ENCODE results near the gene TNFRSF25.
"Not testable (repeated sequence)": the region's sequence is repeated elsewhere in the genome, so short reads cannot be mapped to it uniquely, and the experiment has no call there.

TNFRSF25 gene

DNA sequence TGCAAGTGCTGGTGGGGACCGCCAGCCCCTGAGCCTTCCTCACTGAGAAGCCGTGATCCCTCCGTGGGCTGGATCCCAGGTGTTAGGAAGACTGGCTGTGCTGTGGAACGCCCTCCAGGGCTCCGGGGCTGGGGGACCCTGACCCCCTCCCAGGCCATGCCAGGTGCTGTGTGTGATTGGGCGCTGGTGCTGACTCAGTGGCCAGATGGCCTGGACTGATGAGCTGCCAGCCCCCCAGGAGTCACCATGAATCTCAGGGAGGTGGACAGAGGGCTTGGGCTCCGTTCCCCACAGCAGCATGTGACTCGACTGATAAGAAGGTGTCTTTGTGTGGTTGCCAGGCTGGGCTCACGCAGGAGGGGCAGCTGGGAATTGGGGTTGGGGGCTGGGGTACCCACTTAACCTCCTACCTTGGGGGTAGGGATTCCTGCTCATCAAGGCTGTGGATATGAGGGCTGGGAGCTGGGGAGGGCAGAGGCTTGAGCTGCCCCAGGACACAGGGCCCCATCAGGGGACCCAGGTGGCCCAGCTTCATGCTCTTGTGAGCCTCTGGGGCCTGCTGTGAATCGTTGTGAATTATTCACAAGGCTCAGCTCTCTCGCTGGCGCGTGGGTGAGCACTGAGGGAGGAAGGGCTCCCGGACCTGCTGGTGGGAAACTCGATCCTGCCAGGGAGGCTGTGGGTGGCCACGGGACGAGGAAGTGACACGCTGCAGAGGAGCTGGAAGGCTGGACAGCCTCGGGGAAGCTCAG, 36.1 kb downstream of the TNFRSF25 start:
- not testable (repeated sequence) for DNase-seq

- not testable (repeated sequence) for DNase-seq
Measured at GRCh38 chr1:6428453-6428852, 37.5 kb downstream of the TNFRSF25 start.

DNA sequence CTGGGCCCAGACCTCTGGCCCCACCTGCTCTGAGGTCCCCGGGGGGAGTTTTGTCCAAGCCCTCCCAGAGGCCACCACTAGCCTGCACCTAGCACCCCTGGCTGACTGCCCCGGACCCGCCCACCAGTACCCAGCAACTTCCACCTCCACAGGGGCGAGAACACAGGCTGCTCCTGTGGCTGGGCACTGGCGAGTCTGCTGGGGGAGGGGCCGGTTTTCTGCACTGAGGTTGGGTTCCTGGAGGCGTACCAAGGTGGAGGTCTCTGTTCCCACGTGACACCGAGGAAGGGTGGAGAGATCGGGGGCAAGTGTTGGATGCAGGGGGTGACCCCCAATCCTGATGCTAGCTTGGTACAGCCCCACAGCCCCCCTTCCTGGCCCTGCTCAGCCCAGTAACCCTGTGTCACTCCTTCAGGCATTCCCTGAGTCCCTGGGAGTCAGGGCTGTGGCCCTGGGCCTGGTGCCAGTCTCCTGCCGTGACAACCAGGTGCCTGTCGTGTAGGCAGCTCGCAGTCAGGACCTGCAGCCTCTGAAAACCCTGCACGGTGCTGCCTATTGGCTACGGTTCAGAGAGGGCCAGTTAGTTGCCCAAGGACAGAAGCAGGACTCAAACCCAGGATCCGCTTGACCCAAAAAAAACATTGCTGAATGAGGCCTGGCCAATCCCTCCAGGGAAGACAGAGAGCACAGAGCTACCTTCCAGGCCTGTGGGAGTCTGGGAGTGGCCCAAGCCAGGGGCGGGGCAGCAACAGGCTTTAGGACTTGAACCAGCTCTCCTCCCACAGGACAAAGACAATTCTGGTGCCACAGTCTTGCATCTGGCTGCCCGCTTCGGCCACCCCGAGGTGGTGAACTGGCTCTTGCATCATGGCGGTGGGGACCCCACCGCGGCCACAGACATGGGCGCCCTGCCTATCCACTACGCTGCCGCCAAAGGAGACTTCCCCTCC, 38.3 kb downstream of the TNFRSF25 start:
- no peak for DNase-seq

DNA sequence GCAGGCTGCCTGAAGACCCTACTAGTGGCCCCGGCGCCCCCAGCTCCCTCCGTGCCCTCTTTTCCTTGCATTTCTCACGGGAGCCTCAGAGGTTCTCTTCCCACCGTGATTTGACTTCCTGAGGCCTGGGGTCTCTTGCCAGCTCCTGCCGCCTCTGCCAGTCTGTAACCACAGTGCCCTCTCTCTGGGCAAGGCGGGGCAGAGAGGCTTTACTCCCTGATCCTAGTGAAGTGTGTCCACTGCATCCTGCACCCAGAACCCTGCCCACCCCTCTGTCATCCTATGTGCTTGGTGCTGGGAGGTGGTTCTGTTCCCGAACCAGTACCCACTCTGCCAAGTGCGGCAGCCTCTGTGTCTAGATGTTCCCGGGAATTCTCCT, 39.0 kb downstream of the TNFRSF25 start:
- no peak for DNase-seq

DNA sequence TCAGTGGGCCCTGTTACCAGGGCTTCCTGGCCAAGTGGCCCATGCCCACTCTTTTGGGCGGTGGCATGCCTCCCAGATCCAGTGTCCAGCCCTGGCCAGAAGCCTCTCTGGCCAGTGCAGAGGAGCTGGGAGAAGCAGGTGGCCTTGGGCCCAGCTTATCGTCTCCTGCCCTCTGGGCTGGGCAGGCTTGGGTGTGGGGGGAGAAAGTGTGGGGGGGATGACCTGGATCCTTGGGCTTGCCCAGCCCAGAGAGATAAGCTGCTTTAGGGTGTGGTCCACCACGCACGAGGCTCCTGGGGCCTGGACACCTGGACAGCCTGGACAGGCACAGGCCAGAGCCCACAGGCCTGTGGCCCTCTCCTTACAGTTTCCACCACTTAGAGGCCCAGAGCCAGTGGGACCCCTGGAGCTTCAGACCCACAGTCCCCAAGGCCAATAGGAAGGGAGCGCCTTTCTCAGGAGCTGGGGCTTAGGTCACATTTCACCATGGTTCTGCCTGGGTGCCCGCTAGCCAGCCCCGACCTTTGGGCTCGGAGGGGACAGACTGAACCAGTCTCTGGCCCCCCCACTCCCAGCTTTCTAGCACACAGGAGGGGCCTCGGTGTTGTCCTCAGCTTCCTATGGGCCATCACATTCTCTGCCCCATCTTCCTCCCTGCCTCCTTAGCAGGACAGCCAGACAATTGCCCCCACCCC, 39.5 kb downstream of the TNFRSF25 start:
- DNase-seq = no peak

GRCh38 chr1:6425658-6426057, 40.3 kb downstream of the TNFRSF25 start:
- DNase-seq = no peak

GRCh38 chr1:6424619-6425593, 41.1 kb downstream of the TNFRSF25 start, which contains the start of gene ESPN:
TSS of gene ESPN (plus strand) at chr1:6424776. CDS start at chr1:6424956, 180 bp downstream.
- DNase-seq = no peak

DNA sequence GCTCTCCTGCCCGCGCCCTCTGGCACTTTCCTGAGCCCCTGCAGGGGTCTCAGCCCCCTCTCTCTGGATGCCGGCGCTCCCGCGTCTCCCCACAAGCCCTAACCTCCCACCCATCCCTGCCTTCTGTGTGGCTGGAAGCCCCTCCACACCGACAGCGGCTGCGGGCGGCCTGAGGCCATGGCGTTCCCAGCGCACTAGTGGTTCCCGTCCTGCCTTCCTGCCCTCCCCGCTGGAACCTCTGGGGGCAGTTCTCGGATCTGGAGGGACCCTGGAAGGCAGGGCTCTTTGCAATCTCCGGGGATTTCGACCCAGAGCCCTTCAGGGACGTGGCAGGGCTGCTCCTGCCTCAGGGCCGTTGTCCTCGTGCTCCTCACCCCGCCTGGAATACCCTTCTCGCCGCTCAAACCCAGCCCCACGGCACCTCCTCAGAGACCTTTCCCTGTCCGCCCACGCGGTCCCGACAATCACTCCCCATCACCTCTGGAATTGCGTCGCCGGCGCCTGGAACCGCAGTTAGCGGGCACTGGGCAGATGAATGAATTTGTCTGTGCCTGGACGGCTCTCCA, 41.9 kb downstream of the TNFRSF25 start:
- no peak for DNase-seq

DNA sequence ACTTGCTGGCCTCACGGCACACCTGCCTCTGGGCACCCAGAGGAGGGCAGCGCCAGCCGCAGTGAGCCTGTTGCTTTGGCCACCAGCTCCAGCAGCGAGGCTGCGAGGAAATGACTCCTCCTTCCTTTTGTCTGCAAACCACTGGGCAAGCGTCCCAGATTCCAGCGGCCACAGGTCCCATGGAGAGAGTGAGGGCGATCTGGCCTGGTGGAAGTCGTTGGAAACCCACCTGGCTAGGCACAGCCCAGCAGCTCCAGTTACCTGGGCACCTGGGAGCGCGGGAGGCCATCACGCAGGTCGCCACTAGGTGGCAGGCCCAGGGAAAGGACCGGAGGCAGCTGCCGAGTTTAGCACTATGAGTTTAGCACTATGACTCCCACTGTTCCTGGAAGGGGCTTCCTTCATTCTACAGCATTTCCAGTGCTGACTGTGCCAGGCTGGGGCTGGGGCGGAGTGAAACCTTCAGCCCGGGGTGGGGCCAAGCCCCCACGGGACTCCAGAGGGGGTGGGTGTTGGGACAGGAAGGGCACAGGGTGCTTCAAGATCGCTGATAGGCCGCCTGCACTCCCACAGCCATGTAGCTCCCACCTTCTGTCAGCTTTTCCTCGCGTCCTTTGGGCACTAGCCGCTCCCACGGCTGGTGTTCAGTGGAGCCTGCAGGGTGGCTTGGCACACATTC, 42.5 kb downstream of the TNFRSF25 start:
- DNase-seq = peak; percentile 86

GRCh38 chr1:6421266-6421665, 44.7 kb downstream of the TNFRSF25 start:
- no peak for DNase-seq

- DNase-seq = no peak
Measured at GRCh38 chr1:6420454-6421042, 45.4 kb downstream of the TNFRSF25 start.

DNA sequence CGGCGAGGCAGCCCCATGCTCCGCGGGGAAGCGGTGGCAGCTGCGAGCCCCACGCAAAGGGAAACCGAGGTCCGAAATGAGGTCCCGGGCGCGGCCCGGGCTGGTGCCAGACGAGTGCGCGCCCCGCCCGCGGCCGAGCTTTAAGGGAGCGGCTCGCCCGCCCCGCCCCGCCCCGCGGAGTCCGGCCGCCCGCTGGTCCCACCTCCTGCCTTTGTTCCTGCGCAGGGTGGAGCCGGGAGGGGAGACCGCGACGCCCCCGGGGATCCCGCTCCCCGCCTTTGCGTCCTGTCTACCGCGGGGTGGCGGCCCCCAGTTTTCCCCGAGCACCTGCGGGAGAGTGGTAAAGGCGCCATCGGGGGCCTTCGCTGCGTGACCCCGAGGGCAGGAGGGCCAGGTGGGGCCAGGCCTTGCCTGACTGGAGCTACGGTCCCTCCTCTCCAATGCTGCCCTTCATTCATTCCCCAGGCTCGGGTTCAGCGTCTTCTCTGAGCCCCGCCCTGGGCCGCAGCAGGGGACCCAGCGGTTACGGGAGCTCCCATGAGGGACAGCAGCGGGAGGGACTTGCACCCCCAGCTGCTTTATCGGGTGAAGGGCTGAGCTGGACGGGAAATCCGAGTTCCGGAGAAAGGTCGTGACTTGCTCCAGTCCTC, 46.0 kb downstream of the TNFRSF25 start, which contains the start of gene HES2:
TSS of gene HES2 (minus strand) at position 116 of the 650 bp plus-strand sequence. CDS start at position 17, 99 bp downstream.
- no peak for DNase-seq

DNA sequence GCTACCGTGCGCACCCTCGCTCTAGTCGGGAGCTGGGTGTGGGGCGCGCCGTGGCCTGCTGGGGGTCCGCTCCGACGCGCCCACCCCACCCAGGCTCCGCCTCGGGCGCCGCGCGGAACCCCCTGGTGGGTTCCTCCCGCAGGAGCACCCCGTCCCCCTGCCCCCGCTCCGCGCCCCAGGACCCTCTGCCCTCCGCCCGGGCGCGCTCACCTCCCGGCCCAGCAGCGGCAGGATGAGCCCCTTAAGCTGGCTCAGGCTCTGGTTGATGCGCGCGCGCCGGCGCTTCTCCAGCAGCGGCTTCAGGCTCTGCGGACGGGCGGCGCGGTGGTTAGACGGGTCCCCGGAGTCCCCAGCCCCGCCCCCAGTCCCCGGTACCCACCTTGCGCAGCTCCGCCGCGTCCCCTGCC, 46.6 kb downstream of the TNFRSF25 start:
- DNase-seq = no peak

DNA sequence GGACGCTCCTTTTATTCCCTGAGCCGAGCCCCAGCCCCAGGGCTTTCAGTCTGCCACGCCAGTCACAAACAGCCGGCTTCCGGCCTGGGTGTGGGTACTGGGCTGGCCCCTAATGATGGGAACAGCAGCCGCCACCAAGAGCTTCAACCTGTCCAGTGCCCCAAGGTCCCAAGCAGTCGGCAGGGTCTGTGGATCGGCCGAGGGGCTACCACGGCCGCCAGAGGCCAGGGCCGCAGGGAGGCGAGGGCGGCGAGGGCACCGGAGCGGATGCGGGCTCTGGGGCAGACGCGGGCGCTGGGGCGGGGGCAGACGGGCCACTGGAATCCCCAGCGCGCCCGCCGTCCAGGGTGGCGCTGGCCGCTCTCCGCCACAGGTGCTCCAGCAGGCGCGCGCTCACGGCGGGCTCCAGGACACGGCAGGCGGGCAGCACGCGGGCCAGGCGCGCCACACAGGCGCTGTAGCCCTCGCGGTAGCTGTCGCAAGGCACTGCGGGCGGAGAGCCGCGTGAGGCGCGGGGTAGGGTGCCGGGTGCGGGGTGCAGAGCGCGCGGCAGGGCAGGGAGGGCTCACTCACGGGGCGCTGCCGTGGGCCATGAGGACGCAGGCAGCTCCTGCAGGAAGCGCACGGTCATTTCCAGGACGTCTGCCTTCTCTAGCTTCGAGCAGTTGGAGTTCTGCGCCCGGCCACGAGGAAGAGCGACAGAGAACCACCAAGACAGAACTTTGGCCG, 47.1 kb downstream of the TNFRSF25 start:
- DNase-seq = no peak

DNA sequence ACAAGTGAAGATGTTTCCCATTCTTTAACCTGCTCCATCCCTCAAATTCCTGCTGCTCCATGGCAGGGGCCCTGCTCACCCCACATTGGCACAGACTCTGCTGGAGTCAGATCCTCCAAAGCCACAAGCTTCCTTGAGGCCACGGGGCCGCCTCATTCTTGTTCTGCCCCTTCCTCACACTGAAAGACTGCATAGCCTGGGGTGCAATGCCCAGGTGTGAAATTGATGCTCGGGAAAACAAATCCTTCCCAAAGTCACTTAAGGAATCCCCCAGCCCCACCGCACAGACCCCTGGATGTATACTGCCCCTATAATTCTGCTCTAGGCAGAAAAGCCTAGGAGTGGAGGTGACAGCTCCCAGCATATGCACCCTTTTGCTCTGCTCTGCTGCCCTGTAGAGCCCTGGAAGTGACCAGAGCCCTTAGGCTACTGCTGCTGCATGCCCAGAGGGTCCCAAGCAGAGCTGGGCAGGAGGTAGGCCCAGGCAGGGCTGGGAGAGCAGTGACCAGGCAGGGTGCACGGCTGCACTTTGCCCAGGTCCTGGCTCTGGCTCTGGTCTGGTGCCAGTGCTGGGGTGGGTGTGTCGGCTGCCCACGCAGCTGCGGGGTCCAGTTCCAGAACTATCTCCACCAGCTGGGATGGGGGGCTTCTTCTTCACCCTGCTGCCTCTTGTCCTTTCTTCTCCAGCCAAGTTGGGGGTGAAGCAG, 47.9 kb downstream of the TNFRSF25 start:
- DNase-seq = no peak

DNA sequence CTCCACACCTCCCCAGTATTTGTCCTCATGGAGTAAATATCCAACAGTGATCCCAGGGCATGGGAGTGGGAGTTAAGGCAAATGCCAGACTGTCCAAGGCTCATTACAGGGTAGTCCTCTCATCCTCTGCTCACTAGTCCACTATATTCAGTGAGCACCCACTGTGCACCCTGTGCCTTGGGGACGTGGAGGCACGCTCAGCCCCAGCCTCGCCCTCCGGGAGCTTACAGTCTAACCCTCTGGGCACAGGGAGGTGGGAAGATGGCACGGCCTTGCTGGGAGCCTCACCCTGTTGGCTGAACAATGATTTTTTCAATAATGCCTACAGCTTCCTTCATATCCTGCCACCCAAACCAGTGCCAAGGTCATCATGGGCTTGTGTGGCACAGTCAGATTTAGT, 49.1 kb downstream of the TNFRSF25 start:
- no peak for DNase-seq

GRCh38 chr1:6416295-6416656, 49.7 kb downstream of the TNFRSF25 start:
- DNase-seq = no peak

GRCh38 chr1:6414881-6415626, 50.9 kb downstream of the TNFRSF25 start:
- no peak for DNase-seq
